AG04450 (cell line): ENCODE results near the gene TBX2. TPM values are rescaled to one million over a fixed set of nuclear protein-coding genes. Genes with fewer than 3 reads are reported as not detected.

Experiments used
- CTCF ChIA-PET: fragments of 300-600, 350-600 bp; formaldehyde crosslinking; extraction: SDS; loops from one replicate; lab custom pipeline; 2022; ENCODE audit warnings: antibody characterized with exemption, inconsistent platforms; lab: Charles Lee
- POLR2A ChIA-PET: fragments of 350-600 bp; formaldehyde crosslinking; extraction: SDS; loops from one replicate; lab custom pipeline; 2021; ENCODE audit warnings: antibody characterized with exemption, inconsistent platforms; lab: Yijun Ruan, JAX
- DNase-seq: peaks from one replicate; pipeline ENCODE4 v3.0.0-alpha.2; 2011; ENCODE audit warnings: low read depth, low spot score
- H3K27ac ChIP-seq: one replicate; pipeline ENCODE4 v1.5.1; 2012; ENCODE audit warnings: low read depth, low read length, control low read depth
- H3K27me3 ChIP-seq: one replicate; pipeline ENCODE4 v1.6.0; 2012; ENCODE audit warnings: low read length; ENCODE audit not compliant: control insufficient read depth, insufficient read depth
- H3K4me3 ChIP-seq: 2 replicates; pipeline ENCODE4 v1.5.1; 2011; ENCODE audit warnings: mild to moderate bottlenecking, low read depth, low read length, control low read depth
- H3K9me3 ChIP-seq: 2 replicates; pipeline ENCODE4 v1.5.1; 2012; ENCODE audit warnings: low read length; ENCODE audit not compliant: control insufficient read depth, insufficient read depth
- CTCF ChIP-seq: IDR thresholded peaks from 2 replicates; pipeline ENCODE4 v1.5.1; 2011; ENCODE audit warnings: low read depth, low read length, control low read depth, inconsistent platforms
- polyA plus RNA-seq: library from polyadenylated mRNA; depleted of rRNA; stranded (reverse); fragments of >200 nt; gene quantifications from 2 replicates; pipeline ENCODE4 v1.2.3, GENCODE V29; 2011

The TBX2 gene
- polyA plus RNA-seq, 1 experiment = 18.3 TPM

- Histone ChIP-seq H3K27me3 (no peaks in the 10 kb centered on the region), H3K27ac (peak overlapping the region; percentile 90), H3K4me3 (peak overlapping the region; percentile 98), H3K9me3 (no peaks in the 10 kb centered on the region; the same call in 1 of the 2 replicates)
- ChIA-PET CTCF (interaction anchor here (0.7 to 1.0 kb wide), 2 partner anchors 12 to 400 kb away, joined by 3 to 5 read pairs; no protein-coding TSS in a partner anchor), POLR2A (interaction anchor here (0.6 to 3.6 kb wide), 4 partner anchors 8 to 1558 kb away, joined by 4 to 27 read pairs (median 5); no protein-coding TSS in a partner anchor)
- TF ChIP-seq CTCF = no peak
- no peak for DNase-seq
Measured at GRCh38 chr17:61401389-61402072, 1.9 kb downstream of the TBX2 start.

- TF ChIP-seq CTCF = no peak
- Histone ChIP-seq H3K27ac (peak overlapping the region; percentile 90), H3K9me3 (no peaks in the 10 kb centered on the region; the same call in 1 of the 2 replicates), H3K27me3 (no peaks in the 10 kb centered on the region), H3K4me3 (peak overlapping the region; percentile 98)
- no peak for DNase-seq
- ChIA-PET POLR2A (interaction anchor here (0.6 to 1.1 kb wide), 2 partner anchors 194 to 1558 kb away, joined by 3 to 4 read pairs; no protein-coding TSS in a partner anchor), CTCF (no interaction called here)
Measured at GRCh38 chr17:61402073-61402541, 2.5 kb downstream of the TBX2 start.

- peak overlapping the region; percentile 93 for H3K27ac ChIP-seq
Measured at GRCh38 chr17:61402978-61403800, 3.5 kb downstream of the TBX2 start.

More at GRCh38 chr17:61402978-61403800, 3.5 kb downstream of the TBX2 start:
- Histone ChIP-seq H3K9me3 (no peaks in the 10 kb centered on the region; the same call in 1 of the 2 replicates), H3K27me3 (no peaks in the 10 kb centered on the region), H3K4me3 (peak overlapping the region; percentile 98)
- POLR2A ChIA-PET = interaction anchor here (0.7 to 1.1 kb wide), 4 partner anchors 10 to 195 kb away, joined by 3 to 5 read pairs (median 3); no protein-coding TSS in a partner anchor
- no peak for TF ChIP-seq CTCF
- DNase-seq = no peak
- CTCF ChIA-PET = interaction anchor here (0.6 to 1.3 kb wide), 3 partner anchors 9 to 432 kb away, joined by 4 to 9 read pairs (median 4); no protein-coding TSS in a partner anchor
